GM19463 (cell line): ENCODE data around the gene TNPO3.
"Not testable (repeated sequence)": the region's sequence is repeated elsewhere in the genome, so short reads cannot be mapped to it uniquely, and the experiment has no call there.

Source experiments
- ATAC-seq: cut with Tn5 transposase; IDR thresholded peaks from one replicate; pipeline ENCODE4 v1.9.1; 2021; ENCODE audit warnings: mild to moderate bottlenecking, moderate library complexity; ENCODE audit not compliant: unreplicated experiment

TNPO3 gene

DNA sequence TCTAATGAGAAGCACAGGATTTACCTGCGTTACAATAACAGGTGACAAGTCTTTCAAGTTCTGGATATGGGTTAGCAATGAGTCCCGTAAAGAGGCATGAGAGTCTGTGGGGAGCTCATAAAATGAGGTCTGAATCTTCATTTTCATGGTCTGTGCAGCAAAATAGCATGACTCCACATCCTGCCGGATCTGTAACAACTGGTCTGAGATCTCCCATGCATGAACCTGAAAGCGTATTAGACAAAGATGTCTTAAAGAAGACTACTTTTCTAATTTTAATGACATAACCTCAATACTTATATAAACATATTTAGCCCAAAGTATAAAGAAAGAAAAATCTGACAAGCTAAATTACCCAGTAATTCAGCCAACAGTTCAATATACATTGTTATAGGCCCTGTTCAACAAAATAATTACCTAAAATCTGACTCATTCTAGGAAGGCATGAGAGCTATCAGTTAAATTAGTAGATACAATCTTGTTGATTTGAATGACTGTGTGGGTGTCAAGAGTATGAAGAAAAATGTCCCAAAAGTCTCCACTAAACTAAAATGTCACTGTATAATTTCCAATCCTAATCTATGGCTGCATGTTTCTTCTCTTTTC, 36.9 kb downstream of the TNPO3 start:
- ATAC-seq: peak; percentile 69

DNA sequence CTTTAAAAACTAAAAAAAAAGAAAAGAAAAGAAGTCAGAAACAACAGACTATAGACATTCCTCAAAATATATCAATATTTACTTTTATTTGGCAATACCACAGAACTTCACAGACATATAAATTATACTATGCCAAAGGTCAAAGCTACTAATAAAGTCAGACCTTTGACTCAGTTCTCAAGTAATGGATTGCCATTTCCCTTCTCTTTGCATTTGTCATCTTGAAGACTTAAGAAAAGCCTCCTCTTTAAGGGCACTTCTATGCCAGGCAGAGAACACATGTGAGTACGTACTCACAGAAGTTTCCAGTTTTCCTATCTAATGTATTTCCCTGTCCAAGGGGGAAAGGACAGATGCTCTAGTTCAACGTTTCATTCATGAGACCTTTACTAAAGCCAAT, 37.6 kb downstream of the TNPO3 start:
- ATAC-seq: no peak

DNA sequence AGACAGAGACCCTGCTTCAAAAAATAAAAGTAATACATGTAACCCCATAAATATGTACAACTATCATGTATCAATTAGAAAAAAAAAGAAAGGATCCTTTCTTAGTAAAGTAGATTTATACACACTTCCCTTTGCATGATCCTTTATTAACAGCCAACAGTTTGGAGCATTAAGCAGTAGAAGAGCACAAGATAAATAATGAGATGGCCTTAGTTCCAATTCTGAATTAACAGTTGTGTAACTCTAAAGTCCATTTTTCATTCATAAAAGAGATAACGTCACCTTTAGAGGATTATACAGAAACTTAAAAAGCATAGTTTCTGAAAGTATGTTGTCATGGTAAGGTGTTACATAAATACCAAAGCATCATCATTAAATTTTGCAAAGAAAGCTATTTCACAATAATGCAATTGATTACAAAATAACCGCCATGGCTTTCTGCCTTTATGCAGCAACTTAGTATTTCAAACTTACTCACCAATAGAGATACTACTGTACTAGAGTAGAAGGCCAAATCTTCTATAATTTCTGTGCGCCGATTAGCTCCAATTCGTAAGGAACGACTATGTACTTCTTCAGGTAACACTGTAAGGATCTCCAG, 40.3 kb downstream of the TNPO3 start:
- ATAC-seq: no peak

DNA sequence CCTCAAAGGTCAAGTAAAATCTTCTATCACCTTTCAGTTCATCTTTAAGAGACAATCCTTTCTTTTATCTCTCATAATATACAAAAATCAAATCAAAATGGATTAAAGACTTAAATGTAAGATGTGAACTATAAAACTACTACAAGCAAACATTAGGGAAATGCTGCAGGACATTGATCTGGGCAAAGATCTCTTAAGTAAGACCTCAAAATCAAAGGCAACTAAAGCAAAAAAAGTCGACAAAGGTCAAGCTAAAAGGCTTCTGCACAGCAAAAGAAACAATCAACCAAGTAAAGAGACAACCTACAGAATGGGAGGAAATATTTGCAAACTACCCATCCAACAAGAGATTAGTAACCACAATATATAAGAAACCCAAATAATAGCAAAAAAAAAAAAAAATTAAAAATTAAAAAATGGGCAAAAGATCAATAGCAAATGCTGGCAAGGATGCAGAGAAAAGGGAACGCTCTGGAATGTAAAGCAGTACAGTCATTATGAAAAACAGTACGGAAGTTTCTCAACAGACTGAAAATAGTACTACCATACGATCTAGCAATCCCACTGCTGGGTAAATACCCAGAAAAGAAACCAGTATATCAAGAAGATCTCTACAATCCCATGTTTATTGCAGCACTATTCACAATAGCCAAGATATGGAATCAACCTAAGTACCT, 41.7 kb downstream of the TNPO3 start:
- ATAC-seq: no peak

DNA sequence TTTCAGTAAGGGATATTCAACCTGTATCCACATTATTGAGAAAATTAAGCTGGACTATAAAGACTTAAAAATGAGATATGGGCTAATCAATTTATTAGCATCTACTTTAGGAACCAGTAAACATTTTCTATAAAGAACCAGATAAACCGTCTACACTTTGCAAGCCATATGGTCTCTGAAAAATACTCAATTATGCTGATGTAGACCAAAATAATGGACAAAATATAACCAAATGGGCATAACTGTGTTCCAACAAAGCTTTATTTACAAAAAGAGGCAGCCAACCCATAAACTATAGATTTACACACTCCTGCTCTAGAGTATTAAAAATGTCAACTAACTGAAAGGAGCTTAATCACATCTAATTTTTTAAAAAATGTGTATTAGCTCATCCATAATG, 42.3 kb downstream of the TNPO3 start:
- no peak for ATAC-seq

DNA sequence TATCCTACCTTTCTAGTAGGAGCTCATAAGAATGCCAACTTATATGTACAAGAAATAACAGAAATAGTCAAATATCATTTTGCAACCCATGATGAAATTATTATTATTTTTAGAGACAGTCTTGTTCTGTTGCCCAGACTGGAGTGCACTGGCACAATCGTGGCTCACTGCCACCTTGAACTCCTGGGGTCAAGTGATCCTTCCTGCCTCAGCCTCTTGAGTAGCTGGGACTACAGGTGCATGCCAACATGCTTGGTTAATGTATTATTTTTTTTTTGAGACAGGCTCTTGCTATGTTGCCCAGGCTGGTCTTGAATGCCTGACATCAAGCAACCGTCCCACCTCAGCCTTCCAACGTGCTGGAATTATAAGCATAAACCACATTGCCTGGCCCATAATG, 44.8 kb downstream of the TNPO3 start:
- ATAC-seq: no peak

DNA sequence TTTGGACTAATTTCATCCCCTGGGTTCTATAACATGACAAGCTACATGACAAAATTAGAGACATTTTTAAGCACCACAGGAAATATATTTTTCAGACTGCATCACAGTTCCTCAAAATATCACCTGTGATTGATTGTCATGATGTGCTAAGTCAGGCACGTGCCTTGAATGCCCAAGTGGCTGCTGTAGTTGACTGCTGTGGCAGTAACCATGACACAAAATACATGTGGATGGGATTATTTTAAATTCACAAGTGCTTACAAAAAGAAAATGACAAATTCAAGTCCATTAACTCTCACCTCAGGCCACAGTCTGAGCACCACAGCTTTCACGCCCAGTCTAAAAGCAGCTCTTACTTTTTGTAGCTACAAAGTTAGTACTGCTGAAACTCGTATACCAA, 45.5 kb downstream of the TNPO3 start:
- peak; percentile 72 for ATAC-seq

DNA sequence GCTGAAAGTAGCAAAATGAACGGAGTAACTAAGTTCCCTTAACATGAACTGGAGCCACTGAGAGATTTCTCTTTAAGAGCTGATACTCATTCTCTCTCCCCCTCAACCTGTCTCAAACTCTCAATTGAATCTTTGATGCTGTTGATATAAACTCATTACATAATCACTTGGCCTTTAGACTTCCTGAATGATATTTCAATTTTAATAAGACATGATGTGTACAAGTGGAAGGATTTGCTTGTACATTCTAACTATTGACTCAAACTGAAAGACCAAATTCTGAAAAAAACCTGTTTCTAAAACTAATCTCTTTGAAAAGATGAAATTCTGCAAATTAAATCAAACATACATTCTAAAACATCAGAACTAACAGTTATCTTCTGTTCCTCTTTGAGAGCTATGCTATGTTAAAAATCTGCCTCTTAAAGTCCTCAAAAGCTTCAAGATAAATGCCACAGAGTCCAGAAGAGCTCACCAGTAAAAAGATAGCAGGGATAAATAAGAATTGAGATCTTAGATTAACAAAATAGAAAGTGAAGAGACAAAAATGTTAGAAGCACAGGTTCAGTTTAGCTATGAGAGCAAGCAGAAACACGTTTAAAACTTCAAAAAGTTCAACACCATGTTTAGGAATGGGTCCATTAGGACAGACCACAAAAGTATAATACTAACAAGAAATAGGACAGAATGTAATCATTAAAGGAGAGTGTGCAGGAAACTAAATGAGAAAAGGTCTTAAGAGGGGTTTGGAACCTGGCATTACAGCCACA, 46.1 kb downstream of the TNPO3 start:
- ATAC-seq: peak; percentile 11

DNA sequence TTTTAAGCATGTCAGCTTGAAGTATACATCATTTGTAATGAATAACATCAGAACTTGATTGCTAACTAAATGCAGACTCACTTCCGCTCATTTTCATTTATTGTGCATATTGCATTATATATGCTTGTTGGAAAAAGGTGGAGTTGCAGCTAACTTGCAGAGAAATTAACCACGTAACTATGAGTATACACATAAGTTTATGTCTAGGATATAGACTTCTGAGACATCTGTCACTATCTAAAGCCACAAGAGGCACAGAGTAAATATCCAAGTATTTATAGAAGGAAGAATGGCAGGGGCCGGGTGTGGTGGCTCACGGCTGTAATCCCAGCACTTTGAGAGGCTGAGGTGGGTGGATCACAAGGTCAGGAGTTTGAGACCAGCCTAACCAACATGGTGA, 47.3 kb downstream of the TNPO3 start:
- no peak for ATAC-seq

DNA sequence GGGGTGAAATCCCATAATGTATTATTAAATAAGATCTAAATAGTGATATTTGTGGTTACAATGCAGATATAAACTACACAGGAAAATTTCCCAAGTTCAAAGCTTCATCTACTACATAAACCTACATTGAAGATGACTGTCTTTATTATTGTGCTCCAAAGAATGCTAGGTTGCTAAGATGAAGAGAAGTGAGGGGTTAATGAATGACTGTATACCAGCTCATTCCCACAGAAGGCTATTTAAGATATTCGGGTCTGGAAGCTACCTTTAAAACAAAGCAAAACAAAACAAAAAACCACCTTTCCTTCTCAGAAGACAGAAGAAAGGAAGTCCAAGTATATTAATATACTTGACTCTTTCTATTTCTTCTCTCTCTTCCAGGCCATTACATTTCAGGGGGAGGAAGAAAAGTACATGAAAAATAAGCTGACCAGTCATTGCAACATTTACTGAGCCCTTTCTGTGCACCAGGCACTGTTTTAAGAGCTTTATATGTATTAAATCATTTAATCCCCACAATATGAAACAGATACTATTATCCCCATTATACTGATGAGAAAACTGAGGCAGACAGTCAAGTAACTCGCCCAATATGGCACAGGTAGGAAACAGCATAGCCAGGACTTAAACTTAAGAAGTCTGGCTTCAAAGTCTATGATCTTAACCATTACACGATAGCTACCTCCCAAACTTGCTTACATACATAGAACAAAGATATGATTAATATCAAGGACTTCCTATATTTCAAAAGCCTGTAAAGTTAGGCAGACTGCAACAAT, 48.1 kb downstream of the TNPO3 start:
- ATAC-seq: no peak

DNA sequence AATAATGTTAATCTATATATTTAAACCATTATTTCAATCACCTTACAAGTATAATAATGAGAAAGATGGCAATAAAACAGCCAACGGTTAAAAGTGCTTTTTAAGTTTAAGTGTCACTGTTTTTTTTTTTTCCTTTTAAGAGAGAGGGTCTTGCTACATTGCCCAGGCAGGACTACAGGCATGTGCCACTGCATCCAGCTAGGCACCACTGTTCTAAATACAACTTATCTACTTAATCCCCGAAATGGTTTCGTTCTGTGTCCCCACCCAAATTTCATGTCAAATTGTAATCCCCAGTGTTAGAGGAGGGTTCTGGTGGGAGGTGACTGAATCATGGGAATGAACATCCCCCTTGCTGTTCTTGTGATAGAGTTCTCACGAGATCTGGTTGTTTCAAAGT, 49.7 kb downstream of the TNPO3 start:
- ATAC-seq: no peak

DNA sequence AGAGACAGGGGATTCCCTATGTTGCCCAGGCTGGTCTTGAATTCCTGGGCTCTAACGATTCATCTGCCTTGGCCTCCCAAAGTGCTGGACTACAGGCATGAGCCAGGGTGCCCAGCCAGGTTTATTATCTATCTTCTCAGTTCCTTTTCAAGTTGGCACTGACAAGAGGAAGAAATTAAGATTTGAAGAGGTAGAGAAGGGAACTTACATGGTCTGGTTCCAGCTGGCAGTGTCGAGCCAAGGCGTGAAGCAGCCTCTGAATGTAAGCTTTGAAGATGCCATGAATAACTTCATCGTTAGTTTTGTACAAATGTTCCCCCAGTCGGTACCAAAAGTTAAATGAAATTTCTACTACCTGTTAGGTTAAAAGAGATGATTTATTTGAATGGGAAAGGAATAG, 57.7 kb downstream of the TNPO3 start:
- ATAC-seq: no peak

DNA sequence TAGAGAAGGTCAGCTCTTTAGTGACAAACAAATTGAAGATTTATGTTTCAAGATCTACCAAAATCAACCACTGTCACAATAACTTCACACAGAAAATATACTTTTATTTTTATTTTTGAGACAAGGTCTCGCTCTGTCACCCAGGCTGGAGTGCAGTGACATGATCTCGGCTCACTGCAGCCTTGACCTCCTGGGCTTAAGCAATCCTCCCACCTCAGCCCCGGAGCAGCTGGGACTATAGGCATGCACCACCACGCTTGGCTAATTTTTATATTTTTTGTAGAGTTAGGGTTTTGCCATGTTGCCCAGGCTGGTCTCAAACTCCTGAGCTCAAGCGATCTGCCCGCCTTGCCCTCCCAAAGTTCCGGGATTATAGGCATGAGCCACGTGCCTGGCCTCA, 60.4 kb downstream of the TNPO3 start:
- ATAC-seq: not testable (repeated sequence)

DNA sequence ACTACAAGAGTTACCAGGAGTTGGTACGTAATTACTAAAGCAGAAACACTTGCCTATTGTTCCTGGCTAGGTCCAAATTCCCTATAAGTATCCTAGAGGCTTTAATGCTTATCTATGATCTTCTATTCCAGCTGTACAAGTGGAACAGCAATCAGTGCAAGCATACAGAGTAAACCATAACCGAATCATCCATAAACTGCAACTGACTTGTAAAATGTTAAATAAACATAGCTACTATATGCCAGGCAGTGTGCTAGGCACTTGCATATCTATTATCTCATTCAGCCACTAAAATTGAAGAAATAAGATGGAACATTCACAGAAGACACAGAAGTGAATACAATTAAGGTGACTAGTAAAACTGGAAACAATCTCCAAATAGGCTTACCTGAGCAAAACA, 61.5 kb downstream of the TNPO3 start:
- no peak for ATAC-seq

DNA sequence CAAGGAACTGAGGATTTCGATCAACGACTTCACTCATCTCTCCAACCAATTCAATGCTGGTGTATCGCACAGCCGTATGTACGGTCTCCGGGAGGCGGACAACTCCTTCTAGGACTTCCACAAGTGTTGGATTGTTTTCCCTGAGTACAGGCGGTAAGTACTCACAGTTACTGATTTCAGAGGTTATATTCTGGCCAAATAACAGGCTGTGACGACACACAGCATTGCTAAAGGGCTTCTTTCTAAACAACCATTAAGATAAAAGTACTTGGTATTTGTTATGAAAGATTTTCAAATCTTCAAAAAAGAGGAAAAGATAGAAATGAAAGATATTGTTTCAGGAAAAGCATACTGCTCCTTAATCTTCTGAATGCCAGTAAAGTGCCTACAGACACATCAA, 65.0 kb downstream of the TNPO3 start:
- ATAC-seq: no peak

DNA sequence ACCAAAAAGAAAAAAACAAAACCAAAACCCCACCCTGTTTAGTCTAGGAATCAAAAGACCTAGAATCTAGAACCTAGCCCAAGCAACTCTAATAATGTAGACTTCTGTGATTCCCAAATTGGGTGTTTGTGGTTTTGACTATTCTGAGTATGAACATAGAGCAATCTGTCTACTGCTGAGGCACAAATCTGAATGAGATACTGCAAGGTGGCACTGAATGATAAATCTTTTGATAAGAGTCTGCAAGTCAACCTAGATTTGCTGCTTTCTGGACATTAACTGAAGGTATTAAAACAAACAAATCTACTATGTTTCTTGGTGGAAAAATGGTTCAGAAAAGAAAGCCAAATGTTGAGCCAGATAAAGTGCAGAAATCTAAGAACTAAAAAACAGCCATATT, 66.5 kb downstream of the TNPO3 start:
- no peak for ATAC-seq

DNA sequence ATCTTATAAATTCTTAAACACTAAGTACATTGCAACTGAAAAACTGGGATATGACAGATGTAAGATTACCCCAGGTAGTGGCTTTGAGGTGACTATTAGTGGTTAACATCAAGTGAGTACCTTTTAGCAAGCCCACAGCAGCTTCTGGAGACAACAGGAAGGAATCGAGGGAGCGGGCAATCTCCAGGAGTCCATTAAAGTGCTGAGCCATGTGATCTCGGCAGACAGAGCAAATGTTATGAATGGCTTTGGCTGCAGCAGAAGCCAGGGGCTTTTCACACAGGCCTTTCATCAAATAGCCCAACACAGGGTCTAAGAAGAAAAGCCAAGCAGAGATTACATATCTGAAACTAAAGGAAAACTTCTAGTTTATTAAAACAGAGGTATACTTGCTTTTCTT, 68.3 kb downstream of the TNPO3 start:
- ATAC-seq: no peak

DNA sequence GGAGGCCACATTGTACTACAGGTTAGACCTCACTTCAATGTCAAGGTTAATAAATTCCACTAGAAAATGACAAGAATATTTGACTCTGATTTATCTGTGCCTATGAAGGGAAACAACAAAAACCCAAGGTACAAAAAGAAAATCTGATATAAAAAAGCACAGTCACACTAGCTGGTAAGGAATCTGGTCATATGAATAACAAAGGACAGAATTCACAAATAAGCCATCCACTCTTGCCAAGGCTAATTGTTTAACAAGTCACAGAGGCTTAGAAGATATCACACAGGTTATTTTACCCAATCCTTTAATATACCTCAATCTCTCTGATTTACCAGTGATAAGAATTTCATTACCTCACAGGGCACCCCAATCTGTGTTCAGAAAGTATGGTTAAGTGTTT, 69.3 kb downstream of the TNPO3 start:
- ATAC-seq: no peak

DNA sequence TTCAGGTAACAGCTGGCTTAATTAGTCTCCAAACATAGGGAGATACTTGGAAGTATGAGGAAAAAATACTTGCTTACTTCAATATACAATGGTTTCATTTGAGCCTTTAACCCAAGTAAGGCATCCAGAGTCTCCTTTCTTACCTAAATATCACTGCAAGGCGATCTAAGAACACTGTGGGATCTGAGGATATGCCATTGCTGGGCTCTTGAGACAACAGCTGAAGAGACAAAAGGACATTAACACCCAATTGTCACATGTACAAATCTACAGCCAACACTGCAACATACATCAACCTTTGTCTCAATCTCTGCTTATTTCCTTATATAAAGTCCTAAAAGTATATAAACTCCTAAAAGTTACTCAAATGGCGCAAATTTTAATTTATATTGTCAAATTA, 72.8 kb downstream of the TNPO3 start:
- ATAC-seq: no peak

DNA sequence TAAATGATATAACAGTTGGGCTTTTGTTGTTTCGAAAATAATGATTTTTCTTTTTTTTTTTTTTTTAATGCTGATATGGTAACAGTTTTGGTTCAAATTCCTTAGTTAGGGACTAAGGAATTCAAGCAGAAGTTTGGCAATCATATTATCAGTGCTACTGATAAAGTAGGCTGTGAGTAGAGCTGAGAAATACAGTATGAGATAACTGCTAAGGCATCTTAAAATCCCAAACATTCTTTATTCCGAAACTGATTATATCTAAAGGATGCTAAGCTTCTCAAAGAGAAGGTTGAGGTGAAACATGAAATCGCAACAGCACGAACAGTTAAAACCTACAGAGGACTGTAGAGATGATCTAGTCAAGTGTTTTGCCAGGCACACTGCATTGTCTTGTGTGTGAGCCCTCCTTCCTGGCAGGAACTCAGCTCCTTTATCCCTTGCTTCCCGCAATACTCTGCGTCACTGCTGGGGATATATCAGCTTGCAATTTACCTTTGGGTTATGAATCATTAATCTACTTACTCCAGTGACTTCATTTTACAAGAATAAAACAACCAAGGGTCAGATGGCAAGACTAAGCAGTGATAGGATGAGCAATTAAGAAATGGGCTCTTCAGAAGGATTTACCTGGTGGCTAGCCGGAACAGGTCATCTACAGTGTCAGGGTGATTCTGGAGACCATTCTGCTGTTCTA, 80.5 kb downstream of the TNPO3 start:
- ATAC-seq: no peak

DNA sequence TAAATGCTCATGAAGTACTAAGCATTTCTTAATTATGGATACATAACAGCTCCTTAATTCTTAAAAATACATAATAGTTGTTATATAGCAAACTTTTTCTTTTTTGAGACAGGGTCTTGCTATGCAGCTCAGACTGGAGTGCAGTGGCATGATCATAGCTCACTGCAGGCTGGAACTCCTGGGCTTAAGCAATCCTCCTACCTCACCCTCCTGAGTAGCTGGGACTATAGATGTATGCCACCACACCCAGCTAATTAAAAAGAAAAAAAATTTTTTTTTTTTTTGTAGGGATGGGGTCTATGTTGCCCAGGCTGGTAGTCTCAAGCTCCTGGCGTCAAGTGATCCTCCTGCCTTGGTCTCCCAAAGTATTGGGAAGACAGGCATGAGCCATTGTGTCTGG, 86.3 kb downstream of the TNPO3 start:
- no peak for ATAC-seq
